ENCODE results near the gene GLG1. TPM values are rescaled to one million over a fixed set of nuclear protein-coding genes. Genes with fewer than 3 reads are reported as not detected.
A peak's percentile ranks its signal among the peaks of the same experiment; 100 is the strongest.

The GLG1 gene
- total RNA-seq, 1 experiment from 2014 or later: 487 TPM

DNA sequence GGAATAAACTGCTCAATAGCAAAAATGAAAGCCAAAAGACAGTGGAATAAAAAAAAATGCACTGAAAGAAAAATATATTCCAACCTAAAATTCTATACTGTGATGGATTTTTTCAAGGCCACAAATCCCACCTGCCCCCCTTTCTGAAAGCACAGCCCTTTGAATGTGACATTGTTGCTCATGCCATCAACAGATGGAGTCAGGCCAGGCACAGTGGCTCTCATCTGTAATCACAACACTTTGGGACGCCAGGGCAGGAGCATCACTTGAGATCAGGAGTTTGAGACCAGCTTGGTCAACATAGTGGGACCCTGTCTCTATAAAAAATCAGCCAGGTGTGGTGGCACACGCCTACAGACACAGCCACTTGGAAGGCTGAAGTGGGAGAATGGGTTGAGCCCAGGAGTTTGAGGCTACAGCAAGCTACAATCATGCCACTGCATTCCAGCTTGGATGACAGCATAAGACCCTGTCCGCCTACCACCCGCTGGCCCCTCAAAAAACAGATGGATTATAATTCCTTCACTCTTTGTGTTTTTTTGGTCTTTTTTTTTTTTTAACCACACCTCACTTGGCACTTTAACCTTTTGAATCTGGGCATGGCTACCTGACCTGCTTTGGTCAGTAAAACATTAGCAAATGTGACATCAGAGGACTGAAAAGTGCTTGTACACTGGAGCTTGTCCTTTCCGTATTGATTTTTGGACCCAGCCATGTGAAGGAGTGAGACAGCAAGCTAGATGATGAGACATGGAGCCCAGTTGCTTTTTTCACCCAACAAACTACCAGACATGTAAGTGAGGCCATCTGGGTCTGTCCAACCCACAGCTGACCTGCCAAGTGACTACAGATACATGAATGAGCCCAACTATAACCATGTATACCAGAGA, 36.3 kb downstream of the GLG1 start:
- no peaks in the 10 kb centered on the region for H3K9me3 ChIP-seq (ENCODE audit: low read depth, low read length, poor library complexity, severe bottlenecking)
- H3K4me3 ChIP-seq (ENCODE audit: low read depth, low read length, poor library complexity, severe bottlenecking): no peak overlapping the region
- ChIA-PET POLR2A (ENCODE audit: low non-redundant PET) (no interaction called here), CTCF (no interaction called here)
- TF ChIP-seq, protein P1, sequence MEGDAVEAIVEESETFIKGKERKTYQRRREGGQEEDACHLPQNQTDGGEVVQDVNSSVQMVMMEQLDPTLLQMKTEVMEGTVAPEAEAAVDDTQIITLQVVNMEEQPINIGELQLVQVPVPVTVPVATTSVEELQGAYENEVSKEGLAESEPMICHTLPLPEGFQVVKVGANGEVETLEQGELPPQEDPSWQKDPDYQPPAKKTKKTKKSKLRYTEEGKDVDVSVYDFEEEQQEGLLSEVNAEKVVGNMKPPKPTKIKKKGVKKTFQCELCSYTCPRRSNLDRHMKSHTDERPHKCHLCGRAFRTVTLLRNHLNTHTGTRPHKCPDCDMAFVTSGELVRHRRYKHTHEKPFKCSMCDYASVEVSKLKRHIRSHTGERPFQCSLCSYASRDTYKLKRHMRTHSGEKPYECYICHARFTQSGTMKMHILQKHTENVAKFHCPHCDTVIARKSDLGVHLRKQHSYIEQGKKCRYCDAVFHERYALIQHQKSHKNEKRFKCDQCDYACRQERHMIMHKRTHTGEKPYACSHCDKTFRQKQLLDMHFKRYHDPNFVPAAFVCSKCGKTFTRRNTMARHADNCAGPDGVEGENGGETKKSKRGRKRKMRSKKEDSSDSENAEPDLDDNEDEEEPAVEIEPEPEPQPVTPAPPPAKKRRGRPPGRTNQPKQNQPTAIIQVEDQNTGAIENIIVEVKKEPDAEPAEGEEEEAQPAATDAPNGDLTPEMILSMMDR (conservative IDR thresholded peaks at IDR 0.05; ENCODE audit: low read depth, low read length): no peak
- no peak for TF ChIP-seq EZH2 (IDR thresholded peaks at IDR 0.05; ENCODE audit: borderline replicate concordance, low read depth, low read length, poor library complexity, severe bottlenecking)
- intact Hi-C loops (cut with micrococcal nuclease; ENCODE audit: unreplicated experiment): no loop called here
- peaks cover 90% of the 10 kb centered on the region for H3K4me1 ChIP-seq (ENCODE audit: insufficient read depth, low read length, poor library complexity, severe bottlenecking)
- BruUV-seq (replicated peaks): no TSS peak
- no peaks in the 10 kb centered on the region for H3K27me3 ChIP-seq (replicated peaks; ENCODE audit: insufficient read depth, low read depth, low read length, poor library complexity)
- no peaks in the 10 kb centered on the region for H3K36me3 ChIP-seq (ENCODE audit: insufficient read depth, low read length, poor library complexity, severe bottlenecking)
- H3K27ac ChIP-seq (ENCODE audit: low read depth, low read length, poor library complexity, severe bottlenecking): peak overlapping the region; percentile 26
- no peak for DNase-seq (ENCODE audit: low spot score)

DNA sequence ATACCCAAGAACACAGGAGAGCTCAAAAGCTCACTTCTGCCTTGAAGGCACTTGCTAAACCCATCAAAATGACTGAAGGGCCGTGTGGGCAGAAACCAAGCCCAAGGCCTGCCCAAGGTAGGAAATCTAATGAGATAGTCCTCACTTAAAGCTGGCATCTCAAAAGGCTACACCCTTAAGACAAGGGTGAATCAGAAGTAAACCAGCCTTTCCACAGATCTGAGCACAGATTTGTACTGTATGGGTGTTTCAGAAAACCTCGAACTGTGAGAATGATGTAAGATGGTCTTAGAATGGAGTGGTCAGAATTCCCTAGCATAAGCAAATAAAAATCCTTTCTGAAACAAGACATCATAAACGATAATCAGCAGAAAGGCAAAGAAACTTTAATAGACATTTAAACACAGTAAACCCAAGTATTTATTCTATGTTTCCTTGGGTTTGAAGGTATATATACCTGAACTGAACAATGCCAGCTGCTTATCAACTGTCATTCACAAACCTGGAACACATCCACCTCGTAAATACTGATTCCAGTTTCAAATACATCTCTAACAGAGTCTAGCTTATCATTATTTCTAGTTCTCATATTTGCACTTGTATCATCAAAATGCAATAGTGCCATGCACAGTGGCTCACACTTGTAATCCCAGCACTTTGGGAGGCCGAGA, 37.8 kb downstream of the GLG1 start:
- DNase-seq (ENCODE audit: low spot score): no peak
- ChIA-PET CTCF (no interaction called here), POLR2A (ENCODE audit: low non-redundant PET) (no interaction called here)
- Histone ChIP-seq H3K27me3 (replicated peaks; ENCODE audit: insufficient read depth, low read depth, low read length, poor library complexity) (no peaks in the 10 kb centered on the region), H3K4me1 (ENCODE audit: insufficient read depth, low read length, poor library complexity, severe bottlenecking) (peaks cover 94% of the 10 kb centered on the region), H3K4me3 (ENCODE audit: low read depth, low read length, poor library complexity, severe bottlenecking) (no peak overlapping the region), H3K36me3 (ENCODE audit: insufficient read depth, low read length, poor library complexity, severe bottlenecking) (peaks cover 4% of the 10 kb centered on the region), H3K9me3 (ENCODE audit: low read depth, low read length, poor library complexity, severe bottlenecking) (no peaks in the 10 kb centered on the region), H3K27ac (ENCODE audit: low read depth, low read length, poor library complexity, severe bottlenecking) (peak overlapping the region; percentile 62)
- intact Hi-C loops (cut with micrococcal nuclease; ENCODE audit: unreplicated experiment): no loop called here
- no TSS peak for BruUV-seq (replicated peaks)
- TF ChIP-seq EZH2 (IDR thresholded peaks at IDR 0.05; ENCODE audit: borderline replicate concordance, low read depth, low read length, poor library complexity, severe bottlenecking): no peak

- Histone ChIP-seq H3K36me3 (ENCODE audit: insufficient read depth, low read length, poor library complexity, severe bottlenecking) (peaks cover 16% of the 10 kb centered on the region), H3K27me3 (replicated peaks; ENCODE audit: insufficient read depth, low read depth, low read length, poor library complexity) (no peaks in the 10 kb centered on the region), H3K4me3 (ENCODE audit: low read depth, low read length, poor library complexity, severe bottlenecking) (no peak overlapping the region), H3K4me1 (ENCODE audit: insufficient read depth, low read length, poor library complexity, severe bottlenecking) (peaks cover 94% of the 10 kb centered on the region), H3K27ac (ENCODE audit: low read depth, low read length, poor library complexity, severe bottlenecking) (peak overlapping the region; percentile 62), H3K9me3 (ENCODE audit: low read depth, low read length, poor library complexity, severe bottlenecking) (no peaks in the 10 kb centered on the region)
- no TSS peak for BruUV-seq (replicated peaks)
- TF ChIP-seq, protein P1 (conservative IDR thresholded peaks at IDR 0.05; ENCODE audit: low read depth, low read length): no peak
- TF ChIP-seq EZH2 (IDR thresholded peaks at IDR 0.05; ENCODE audit: borderline replicate concordance, low read depth, low read length, poor library complexity, severe bottlenecking): no peak
- CTCF ChIA-PET: no interaction called here
- intact Hi-C loops (cut with micrococcal nuclease; ENCODE audit: unreplicated experiment): no loop called here
- DNase-seq (ENCODE audit: low spot score): no peak
- POLR2A ChIA-PET (ENCODE audit: low non-redundant PET): no interaction called here
Observed at GRCh38 chr16:74567901-74568300, 39.0 kb downstream of the GLG1 start.

Data from A673 (cell line).